ENCODE results near the gene KRTAP10-1.
"Not testable (repeated sequence)": the region's sequence is repeated elsewhere in the genome, so short reads cannot be mapped to it uniquely, and the experiment has no call there.

Gene KRTAP10-1, protein sequence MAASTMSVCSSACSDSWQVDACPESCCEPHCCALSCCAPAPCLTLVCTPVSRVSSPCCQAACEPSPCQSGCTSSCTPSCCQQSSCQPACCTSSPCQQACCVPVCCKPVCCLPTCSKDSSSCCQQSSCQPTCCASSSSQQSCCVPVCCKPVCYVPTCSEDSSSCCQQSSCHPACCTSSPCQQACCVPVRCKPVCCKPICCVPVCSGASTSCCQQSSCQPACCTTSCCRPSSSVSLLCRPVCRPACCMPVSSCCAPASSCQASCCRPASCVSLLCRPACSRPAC

DNA sequence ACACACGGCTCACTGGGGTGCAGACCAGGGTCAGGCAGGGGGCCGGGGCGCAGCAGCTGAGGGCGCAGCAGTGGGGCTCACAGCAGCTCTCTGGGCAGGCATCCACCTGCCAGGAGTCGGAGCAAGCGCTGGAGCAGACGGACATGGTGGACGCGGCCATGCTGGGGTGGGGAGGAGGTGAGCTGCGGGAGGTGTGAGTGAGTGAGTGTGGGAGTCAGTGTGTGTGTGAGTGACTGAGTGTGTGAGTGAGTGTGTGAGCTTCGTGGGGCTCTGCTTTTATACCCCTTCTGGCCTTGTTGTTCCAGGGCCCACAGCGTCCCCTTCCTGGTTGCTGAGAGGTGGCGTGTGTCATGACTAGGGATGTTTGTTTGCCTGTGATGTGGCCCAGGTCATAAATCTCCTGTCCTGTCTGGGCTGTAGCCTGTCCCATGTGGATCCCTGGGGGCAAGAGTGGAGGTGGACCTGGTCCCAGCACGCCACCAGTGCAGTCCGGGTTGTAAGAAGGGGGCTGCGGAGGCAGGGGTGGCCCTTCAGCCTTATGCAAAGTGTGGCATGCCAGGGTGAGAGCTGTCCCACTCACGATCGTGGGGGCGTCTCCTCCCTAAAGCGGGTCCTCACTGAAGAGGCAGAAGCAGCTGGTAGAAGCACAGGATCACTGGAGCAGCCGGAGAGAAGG, at the start of gene KRTAP10-1:
TSS of gene KRTAP10-1 (minus strand) at position 205 of the 676 bp plus-strand sequence. CDS start at position 160, 45 bp downstream.
- DNase-seq (ENCODE audit: low read depth): no peak

DNA sequence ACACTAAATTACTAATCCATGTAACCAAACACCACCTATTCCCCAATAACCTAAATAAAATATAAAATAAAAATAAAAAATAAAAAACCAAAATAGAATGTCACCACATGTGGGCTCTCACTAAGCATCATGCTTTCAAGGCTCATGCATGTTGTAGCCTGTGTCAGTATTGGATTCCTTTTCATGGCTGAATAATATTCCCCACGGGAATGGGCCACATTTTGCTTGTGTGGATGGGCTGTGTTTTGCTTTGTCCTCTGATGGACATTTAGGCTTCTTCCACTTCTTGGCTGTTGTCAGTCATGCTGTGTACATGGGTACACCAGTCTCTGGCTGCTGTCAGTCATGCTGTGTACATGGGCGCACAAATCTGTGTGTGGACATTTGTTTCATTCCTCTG, 49.1 kb upstream of the KRTAP10-1 start:
- no peak for DNase-seq (ENCODE audit: low read depth)

DNA sequence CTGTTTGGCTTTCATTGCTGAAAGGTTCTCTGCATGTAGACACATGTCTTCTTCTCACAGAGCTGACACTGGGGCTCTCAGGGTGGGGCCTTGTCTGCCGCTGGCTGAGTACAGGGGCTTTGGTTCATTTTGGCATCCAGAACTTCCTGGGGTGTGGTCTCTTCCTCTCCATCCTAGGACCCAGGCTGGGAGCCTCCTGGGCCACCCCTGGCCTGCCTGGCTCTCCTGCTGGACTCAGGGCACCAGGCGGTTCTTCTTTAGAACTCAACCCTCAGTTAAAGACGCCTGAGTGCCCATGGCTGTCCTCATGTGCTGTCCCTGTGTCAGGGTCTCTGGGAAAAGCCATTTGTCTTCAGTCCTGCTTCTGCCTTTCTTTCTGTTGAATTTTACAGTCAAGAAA, 45.9 kb upstream of the KRTAP10-1 start:
- no peak for DNase-seq (ENCODE audit: low read depth)

DNA sequence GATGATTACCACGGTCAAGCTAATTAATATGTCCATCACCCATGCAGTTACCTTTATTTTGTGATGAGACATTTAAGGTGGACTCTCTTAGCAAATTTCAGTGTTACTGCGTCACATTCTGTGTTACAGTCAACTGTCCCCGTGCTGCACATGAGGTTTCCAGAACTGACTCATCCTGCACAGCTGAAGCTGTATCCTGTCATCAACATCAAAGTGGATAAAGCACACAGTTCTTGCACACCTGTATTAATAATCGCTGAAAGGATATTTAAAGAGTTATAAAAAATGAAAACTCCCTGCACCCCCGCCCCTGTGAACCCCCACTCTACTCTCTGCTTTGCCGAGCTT, 43.8 kb upstream of the KRTAP10-1 start:
- DNase-seq (ENCODE audit: low read depth): no peak

DNA sequence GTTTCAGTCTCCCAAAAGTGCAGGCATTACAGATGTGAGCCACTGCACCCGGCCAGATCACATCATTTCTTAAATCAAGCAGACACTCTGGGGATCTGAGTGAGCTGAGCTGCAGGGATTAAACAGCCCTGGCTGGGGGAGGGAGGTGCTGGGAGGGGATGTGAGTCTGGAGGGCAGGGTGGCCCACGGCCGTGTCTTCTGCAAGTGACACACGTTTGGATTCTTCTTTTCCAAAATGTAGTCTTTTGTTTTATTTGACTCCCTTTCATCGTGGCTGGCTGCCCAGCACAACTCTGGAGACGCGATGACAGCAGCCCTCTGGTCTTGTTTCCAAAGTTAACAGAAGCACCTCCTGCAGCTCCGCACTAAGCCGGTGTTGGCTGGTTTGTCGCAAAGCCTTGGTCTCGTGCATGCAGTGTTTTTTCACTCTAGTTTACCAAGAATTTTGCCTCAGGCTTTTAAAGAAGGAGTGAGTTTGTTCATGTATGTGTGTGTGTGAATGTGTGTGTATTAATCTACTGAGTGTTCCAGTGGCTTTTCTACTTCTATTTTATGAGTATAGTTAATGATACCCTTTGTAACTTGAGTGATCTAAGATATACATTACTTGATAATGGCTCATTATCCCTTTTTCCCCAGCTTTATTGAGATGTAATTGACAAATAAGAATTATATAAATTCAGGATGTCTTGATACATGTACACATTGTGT, 43.2 kb upstream of the KRTAP10-1 start:
- DNase-seq (ENCODE audit: low read depth): no peak

DNA sequence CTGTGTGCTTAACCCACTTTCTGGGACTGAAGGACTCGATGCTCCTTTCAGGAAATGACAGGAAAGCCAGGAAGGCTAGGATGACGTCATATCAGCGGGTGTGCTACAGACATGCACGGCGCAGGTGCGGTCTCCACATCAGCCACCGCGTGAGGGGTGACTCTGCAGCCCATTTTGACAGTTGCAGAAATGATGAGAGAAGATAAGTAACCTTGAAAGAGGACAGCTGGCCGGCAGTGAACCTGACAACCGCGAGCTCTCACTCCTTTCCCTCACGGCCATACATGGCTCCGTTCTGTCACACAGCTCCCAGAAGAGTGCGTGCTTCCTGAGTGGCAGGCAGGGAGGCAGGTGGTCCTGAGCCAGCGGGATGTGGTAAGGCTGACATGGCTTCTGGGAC, 42.1 kb upstream of the KRTAP10-1 start:
- no peak for DNase-seq (ENCODE audit: low read depth)

DNA sequence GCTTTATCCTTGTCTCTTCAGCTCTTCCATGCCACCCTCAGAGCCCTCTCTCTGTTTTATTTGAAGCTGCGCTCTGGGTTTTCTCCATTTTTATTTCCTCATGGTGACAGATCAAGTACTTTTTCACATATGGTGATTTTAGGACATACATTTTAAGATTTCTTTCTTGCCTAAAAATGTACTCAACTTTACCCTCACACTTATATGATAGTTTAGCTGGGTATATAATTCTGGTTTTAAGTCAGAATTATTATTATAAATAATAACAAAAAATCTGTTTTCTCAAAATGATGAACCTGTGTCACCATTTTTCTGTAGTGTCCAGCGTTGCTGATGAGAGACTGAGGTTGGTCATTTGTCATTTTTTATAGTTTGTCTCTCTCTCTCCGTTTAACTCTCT, 41.2 kb upstream of the KRTAP10-1 start:
- no peak for DNase-seq (ENCODE audit: low read depth)

DNA sequence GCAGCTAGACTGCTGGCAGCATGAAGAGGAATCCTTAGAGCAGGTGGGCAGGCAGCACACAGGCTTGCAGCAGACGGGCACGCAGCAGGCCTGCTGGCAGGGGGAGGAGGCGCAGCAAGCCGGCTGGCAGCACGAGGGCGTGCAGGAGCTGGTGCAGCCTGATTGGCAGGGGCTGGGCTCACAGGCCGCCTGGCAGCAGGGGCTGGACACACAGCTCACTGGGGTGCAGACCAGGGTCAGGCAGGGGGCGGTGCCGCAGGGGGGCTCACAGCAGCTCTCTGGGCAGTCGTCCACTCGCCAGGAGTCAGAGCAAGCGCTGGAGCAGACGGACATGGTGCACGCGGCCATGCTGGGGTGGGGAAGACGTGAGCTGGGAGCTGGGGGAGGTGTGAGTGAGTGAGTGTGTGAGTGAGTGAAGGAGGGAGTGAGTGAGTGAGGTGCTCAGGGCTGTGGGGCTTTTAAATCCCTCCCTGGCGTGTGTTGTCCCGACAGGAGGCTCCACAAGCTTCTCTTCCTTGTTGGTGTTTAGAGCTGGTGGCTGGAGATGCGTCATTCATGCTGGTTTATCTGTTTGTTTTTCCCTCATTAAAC, 40.3 kb upstream of the KRTAP10-1 start, which contains the start of gene KRTAP10-5:
TSS of gene KRTAP10-5 (minus strand) at position 374 of the 591 bp plus-strand sequence. CDS start at position 348, 26 bp downstream.
- DNase-seq (ENCODE audit: low read depth): not testable (repeated sequence)

DNA sequence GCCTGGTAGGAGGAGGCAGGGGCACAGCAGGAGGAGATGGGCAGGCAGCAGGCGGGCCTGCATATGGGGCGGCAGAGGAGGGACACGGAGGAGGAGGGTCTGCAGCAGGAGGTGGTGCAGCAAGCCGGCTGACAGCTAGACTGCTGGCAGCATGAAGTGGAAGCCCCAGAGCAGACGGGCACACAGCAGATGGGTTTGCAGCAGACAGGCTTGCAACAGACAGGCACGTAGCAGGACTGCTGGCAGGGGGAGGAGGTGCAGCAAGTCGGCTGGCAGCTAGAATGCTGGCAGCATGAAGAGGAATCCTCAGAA, 39.8 kb upstream of the KRTAP10-1 start:
- no peak for DNase-seq (ENCODE audit: low read depth)

DNA sequence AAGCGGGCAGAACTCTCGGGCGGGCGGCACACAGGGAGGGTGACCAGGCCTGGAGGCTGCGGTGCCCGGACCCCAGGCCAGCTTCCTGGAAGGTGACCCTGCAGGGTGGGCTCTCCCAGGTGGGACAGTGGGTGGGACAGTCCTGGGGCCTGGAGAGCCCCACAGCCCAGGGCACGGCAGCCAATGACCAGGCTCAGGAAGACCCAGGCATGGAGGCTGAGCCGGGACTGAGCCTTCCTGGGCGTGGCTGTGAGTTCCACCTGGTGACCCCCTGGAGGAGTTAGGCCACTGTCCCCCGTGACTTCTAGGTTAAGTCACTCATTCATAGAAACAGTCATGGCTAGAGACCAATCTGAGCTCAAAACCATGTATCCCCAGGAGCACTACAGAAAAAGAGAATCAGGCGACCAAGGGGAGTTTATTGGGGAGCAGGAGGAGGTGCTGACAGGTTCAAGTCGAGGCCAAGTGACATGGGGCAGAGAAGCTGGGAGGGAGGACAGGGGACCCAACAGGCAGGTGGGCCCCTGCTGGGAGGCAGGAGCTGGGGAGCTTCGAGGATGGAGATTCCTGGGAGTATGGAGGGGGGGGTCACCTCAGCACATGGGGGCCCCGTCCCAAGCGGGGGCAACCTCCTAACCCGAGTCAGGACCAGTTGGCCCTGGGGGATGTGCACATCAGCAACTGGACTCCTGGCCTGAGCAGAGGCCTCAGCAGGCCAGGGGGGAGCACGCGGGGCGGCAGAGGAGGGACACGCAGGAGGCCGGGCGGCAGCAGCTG, 39.2 kb upstream of the KRTAP10-1 start:
- no peak for DNase-seq (ENCODE audit: low read depth)

DNA sequence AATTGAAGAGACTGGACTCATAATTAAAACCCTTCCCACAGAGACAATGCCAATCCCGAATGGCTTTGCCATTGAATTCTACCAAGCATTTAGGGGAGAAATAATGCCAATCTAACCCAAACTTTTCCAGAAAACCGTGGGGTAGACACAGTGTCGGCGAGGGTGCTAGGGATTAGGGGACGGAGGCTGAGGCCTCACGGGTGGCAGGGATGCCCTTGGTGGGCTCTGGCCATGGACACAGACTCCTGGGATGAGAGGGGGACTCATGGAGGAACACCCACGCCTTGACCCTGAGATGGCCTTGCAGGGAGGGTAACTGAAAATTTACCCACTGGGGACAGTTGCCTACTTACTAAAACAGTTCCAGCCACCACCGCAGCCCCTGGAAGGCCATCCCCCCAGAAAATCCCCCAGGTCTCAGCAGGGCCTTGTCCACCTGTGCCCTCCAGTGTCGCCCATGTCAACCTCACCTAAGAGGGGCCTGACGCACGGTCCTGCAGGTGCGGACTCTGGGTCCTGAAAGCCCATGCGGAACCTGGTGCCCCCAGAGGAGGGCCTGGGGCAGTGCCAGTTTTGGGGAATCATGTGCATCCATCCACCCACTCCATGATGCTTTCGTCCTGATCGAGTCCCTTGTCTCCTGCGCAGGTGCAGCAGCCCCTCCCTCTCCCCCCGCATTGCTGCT, 38.5 kb upstream of the KRTAP10-1 start:
- DNase-seq (ENCODE audit: low read depth): no peak

DNA sequence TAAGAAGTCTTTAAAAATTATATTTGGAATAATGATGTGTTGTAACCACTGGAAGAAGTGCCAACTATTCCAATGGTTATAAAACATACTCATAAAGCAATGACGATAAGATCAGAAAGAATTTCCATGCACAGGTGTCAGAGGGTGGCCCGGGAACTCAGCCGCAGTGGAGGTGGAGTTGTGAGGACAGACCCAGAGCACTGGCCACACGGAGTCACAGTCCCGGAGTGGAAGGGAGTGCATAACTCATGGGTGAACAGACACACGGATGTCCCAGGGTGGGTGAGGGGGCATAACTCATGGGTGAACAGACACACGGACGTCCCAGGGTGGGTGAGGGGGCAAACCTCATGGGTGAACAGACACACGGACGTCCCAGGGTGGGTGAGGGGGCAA, 36.0 kb upstream of the KRTAP10-1 start:
- no peak for DNase-seq (ENCODE audit: low read depth)

DNA sequence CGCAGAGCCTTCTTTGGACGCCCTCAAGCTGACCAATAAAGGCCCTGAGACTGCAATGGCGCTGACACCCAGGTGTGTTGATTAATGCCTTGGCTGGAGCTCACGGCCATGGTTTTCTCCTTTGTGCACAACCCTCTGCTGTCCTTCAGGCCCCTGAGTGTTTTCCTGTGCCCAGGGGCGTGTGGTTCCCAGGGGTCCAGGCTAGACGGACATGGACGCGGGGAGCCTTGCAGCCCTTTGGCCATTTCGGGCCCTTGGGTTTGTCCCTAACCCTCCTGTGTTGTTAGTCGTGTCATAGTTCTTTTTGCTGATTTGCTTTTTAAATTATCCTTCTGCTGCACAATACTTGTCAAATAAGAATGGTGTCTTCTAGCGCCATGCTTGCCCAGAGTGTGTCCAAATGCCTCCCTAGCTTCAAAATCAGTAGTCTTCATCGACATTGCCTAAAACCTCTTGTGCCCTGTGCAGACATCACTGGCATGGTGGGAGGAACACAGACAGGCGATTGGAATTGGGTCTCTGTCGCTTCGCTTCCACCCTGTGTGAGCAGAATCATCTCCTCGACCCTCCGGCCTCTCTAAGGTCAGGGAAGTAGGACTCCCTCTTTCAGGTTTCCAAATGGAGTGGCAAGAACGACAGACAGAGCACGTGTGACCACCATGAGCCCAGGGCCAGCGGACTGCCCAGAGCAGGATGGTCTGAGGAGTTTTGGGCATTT, 35.5 kb upstream of the KRTAP10-1 start:
- DNase-seq (ENCODE audit: low read depth): no peak

DNA sequence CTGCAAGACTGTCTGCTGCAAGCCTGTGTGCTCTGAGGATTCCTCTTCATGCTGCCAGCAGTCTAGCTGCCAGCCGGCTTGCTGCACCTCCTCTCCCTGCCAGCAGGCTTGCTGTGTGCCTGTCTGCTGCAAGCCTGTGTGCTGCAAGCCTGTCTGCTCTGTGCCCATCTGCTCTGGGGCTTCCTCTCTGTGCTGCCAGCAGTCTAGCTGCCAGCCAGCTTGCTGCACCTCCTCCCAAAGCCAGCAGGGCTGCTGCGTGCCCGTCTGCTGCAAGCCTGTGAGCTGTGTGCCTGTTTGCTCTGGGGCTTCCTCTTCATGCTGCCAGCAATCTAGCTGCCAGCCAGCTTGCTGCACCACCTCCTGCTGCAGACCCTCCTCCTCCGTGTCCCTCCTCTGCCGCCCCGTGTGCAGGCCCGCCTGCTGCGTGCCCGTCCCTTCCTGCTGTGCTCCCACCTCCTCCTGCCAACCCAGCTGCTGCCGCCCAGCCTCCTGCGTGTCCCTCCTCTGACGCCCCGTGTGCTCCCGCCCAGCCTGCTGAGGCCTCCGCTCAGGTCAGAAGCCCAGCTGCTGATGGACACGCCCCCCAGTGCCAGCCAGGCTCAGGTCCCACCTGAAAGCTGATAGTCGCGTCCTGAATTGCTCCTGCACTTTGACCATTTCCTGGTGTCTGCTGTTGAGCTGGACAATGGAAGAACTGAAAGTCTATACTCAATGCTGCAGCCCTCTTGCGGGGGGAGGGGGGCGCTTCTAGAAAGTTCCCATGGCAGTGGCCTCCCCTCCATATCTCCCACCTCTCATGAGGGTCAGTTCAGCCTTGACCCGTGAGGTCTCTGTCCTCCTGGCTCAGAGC, 34.7 kb upstream of the KRTAP10-1 start:
- DNase-seq (ENCODE audit: low read depth): no peak

DNA sequence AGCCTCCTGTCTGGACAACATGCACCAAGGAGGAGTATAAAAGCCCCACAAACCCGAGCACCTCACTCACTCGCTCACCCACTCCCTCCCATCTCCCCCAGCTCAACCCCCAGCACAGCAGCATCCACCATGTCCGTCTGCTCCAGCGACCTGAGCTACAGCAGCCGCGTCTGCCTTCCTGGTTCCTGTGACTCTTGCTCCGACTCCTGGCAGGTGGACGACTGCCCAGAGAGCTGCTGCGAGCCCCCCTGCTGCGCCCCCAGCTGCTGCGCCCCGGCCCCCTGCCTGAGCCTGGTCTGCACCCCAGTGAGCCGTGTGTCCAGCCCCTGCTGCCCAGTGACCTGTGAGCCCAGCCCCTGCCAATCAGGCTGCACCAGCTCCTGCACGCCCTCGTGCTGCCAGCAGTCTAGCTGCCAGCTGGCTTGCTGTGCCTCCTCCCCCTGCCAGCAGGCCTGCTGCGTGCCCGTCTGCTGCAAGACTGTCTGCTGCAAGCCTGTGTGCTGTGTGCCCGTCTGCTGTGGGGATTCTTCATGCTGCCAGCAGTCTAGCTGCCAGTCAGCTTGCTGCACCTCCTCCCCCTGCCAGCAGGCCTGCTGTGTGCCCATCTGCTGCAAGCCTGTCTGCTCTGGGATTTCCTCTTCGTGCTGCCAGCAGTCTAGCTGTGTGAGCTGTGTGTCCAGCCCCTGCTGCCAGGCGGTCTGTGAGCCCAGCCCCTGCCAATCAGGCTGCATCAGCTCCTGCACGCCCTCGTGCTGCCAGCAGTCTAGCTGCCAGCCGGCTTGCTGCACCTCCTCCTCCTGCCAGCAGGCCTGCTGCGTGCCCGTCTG, 33.8 kb upstream of the KRTAP10-1 start, which contains the start of gene KRTAP10-4:
TSS of gene KRTAP10-4 (plus strand) at position 100 of the 827 bp plus-strand sequence. CDS start at position 130, 30 bp downstream.
- DNase-seq (ENCODE audit: low read depth): not testable (repeated sequence)

DNA sequence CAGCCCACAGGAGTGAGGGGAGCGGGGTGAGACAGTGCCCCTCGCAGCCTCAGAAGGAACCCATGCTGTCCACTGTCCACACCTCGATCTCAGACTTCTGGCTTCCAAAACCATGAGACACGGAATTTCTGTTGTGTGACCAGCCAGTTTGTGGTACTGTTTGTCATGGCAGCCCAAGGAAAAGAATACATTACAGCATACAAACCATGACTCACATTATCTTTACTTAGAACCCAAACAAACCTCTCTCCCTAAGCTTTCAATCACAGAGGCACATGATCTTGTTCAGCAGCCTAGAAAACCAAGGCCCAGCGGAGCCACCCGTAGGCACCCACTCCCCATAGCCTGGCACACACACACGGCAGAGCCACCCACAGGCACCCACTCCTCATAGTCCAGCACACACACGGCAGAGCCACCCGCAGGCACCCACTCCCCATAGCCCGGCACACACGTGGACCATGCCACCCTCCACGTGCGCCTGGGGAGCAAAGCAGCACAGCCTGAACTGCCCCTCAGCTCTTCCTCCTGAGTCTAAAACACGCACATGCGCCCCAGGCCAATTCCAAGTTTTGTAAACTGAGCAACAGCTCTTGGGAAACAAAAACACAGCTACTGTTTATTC, 33.1 kb upstream of the KRTAP10-1 start:
- DNase-seq (ENCODE audit: low read depth): no peak

DNA sequence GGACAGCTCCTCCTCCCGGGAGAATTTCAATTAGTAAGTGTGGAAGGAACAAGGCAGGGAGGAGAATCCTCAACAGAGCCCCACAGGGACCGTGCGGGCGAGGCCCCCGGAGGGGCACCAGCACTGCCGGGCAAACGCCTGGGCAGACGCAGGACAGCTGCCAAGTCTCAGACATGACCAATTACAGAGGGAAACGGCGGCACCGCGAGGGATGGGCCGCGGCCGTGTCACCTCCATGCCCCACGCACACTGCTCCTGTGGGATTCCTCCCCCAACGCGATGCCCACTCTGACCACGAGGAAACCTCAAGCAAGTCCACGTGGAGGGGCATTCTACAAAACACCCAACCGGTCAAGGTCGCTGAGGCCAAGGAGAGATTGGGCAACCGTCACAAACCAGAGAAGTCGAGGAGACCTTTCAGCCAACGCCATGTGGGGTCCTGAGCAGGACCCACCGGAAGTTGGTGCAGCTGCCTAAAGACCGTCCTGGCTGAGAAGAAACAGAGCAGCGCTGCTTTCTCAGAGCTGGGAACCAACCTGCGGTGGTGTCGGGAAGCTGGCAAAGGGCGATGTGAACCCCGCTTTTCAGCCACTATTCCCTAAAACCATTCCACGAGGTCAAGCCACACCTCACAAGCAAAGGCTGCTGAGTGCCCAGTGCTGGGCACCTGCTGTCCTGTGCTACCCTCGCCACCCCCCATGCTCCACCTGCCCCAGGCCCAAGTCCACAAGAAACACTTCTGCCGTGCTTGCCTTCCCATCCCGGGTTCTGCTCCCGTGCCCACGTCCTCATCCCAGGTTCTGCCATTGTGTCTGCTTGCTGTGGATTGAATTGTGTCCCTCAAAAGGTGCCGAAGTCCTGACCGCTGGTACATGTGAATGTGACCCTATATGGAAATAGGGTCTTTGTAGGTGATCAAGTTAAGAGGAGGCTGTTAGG, 32.1 kb upstream of the KRTAP10-1 start:
- DNase-seq (ENCODE audit: low read depth): no peak

All from fibroblast of the conjunctiva (primary cell).